Measurements from ENCODE around the gene TIGD4. TPM values are rescaled to one million over a fixed set of nuclear protein-coding genes. Genes with fewer than 3 reads are reported as not detected.

Gene TIGD4
- total RNA-seq, 2 donors from 2014 or later = 0.21 TPM; not detected in 1

- Mint-ChIP-seq H3K9me3 (no peaks in the 10 kb centered on the region), H3K4me3 (no peak overlapping the region), H3K27ac (peak overlapping the region; percentile 39), H3K27me3 (no peaks in the 10 kb centered on the region), H3K36me3 (ENCODE audit: low read depth) (peaks cover 8% of the 10 kb centered on the region), H3K4me1 (peaks cover 12% of the 10 kb centered on the region)
- ATAC-seq (replicated peaks) = no peak
Observed at GRCh38 chr4:152805071-152805650, 25.6 kb upstream of the TIGD4 start.

- ATAC-seq (replicated peaks) = no peak
- Mint-ChIP-seq H3K27ac (no peak overlapping the region), H3K36me3 (ENCODE audit: low read depth) (peaks cover 6% of the 10 kb centered on the region), H3K27me3 (no peaks in the 10 kb centered on the region), H3K9me3 (no peaks in the 10 kb centered on the region), H3K4me1 (peaks cover 12% of the 10 kb centered on the region), H3K4me3 (no peak overlapping the region)
Observed at GRCh38 chr4:152803541-152803940, 24.0 kb upstream of the TIGD4 start.

- Mint-ChIP-seq H3K27me3 (no peaks in the 10 kb centered on the region), H3K4me1 (no peaks in the 10 kb centered on the region), H3K9me3 (no peaks in the 10 kb centered on the region), H3K4me3 (no peak overlapping the region), H3K36me3 (ENCODE audit: low read depth) (no peaks in the 10 kb centered on the region), H3K27ac (no peak overlapping the region)
- ATAC-seq (replicated peaks) = no peak
Observed at GRCh38 chr4:152795891-152796290, 16.4 kb upstream of the TIGD4 start.

GRCh38 chr4:152786627-152787026 is 7.1 kb upstream of the TIGD4 start:
- Mint-ChIP-seq H3K9me3 (no peaks in the 10 kb centered on the region), H3K4me3 (peak overlapping the region; percentile 34), H3K27ac (peak overlapping the region; percentile 26), H3K27me3 (no peaks in the 10 kb centered on the region), H3K4me1 (peaks cover 20% of the 10 kb centered on the region), H3K36me3 (ENCODE audit: low read depth) (no peaks in the 10 kb centered on the region)
- ATAC-seq (replicated peaks) = no peak

- no peaks in the 10 kb centered on the region for H3K36me3 Mint-ChIP-seq (ENCODE audit: low read depth)
- H3K27ac Mint-ChIP-seq = peak overlapping the region; percentile 26
- H3K4me3 Mint-ChIP-seq = peak overlapping the region; percentile 34
- H3K27me3 Mint-ChIP-seq = no peaks in the 10 kb centered on the region
- ATAC-seq (replicated peaks) = no peak
- peaks cover 23% of the 10 kb centered on the region for H3K4me1 Mint-ChIP-seq
- H3K9me3 Mint-ChIP-seq = no peaks in the 10 kb centered on the region
Observed at GRCh38 chr4:152785639-152786615, 6.4 kb upstream of the TIGD4 start.

GRCh38 chr4:152784490-152785350 is 5.2 kb upstream of the TIGD4 start:
- H3K27me3 Mint-ChIP-seq = no peaks in the 10 kb centered on the region
- ATAC-seq (replicated peaks) = no peak
- no peak overlapping the region for H3K27ac Mint-ChIP-seq

GRCh38 chr4:152780267-152780778 is 793 bp upstream of the TIGD4 start:
- Mint-ChIP-seq H3K27me3 (peaks cover 3% of the 10 kb centered on the region), H3K9me3 (no peaks in the 10 kb centered on the region), H3K4me1 (peaks cover 12% of the 10 kb centered on the region), H3K4me3 (peak overlapping the region; percentile 91), H3K27ac (peak overlapping the region; percentile 99), H3K36me3 (ENCODE audit: low read depth) (peaks cover 7% of the 10 kb centered on the region)
- ATAC-seq (replicated peaks) = no peak

More at GRCh38 chr4:152784490-152785350, 5.2 kb upstream of the TIGD4 start:
- Mint-ChIP-seq H3K9me3 (no peaks in the 10 kb centered on the region), H3K36me3 (ENCODE audit: low read depth) (peaks cover 4% of the 10 kb centered on the region), H3K4me3 (no peak overlapping the region), H3K4me1 (peaks cover 26% of the 10 kb centered on the region)

GRCh38 chr4:152778656-152779512 is 646 bp downstream of the TIGD4 start:
- ATAC-seq (replicated peaks) = no peak
- Mint-ChIP-seq H3K4me3 (peak overlapping the region; percentile 91), H3K27me3 (peaks cover 3% of the 10 kb centered on the region), H3K36me3 (ENCODE audit: low read depth) (peaks cover 7% of the 10 kb centered on the region), H3K4me1 (peaks cover 12% of the 10 kb centered on the region), H3K9me3 (no peaks in the 10 kb centered on the region), H3K27ac (peak overlapping the region; percentile 99)

GRCh38 chr4:152777488-152777887 is 2.0 kb downstream of the TIGD4 start:
- H3K27me3 Mint-ChIP-seq = peaks cover 3% of the 10 kb centered on the region
- no peaks in the 10 kb centered on the region for H3K9me3 Mint-ChIP-seq
- peaks cover 7% of the 10 kb centered on the region for H3K36me3 Mint-ChIP-seq (ENCODE audit: low read depth)
- no peak overlapping the region for H3K4me3 Mint-ChIP-seq
- H3K4me1 Mint-ChIP-seq = peaks cover 12% of the 10 kb centered on the region
- no peak overlapping the region for H3K27ac Mint-ChIP-seq
- no peak for ATAC-seq (replicated peaks)

GRCh38 chr4:152776352-152776751 is 3.2 kb downstream of the TIGD4 start:
- Mint-ChIP-seq H3K4me3 (no peak overlapping the region), H3K9me3 (no peaks in the 10 kb centered on the region), H3K27ac (no peak overlapping the region), H3K36me3 (ENCODE audit: low read depth) (peaks cover 7% of the 10 kb centered on the region), H3K4me1 (peaks cover 8% of the 10 kb centered on the region), H3K27me3 (peaks cover 3% of the 10 kb centered on the region)
- no peak for ATAC-seq (replicated peaks)

GRCh38 chr4:152773953-152774352 is 5.6 kb downstream of the TIGD4 start:
- Mint-ChIP-seq H3K9me3 (no peaks in the 10 kb centered on the region), H3K27me3 (peaks cover 3% of the 10 kb centered on the region), H3K36me3 (ENCODE audit: low read depth) (no peaks in the 10 kb centered on the region), H3K27ac (no peak overlapping the region), H3K4me3 (no peak overlapping the region), H3K4me1 (peaks cover 4% of the 10 kb centered on the region)
- no peak for ATAC-seq (replicated peaks)

- Mint-ChIP-seq H3K9me3 (no peaks in the 10 kb centered on the region), H3K4me1 (peaks cover 4% of the 10 kb centered on the region), H3K36me3 (ENCODE audit: low read depth) (no peaks in the 10 kb centered on the region), H3K27ac (no peak overlapping the region), H3K4me3 (no peak overlapping the region), H3K27me3 (peaks cover 3% of the 10 kb centered on the region)
- ATAC-seq (replicated peaks) = no peak
Observed at GRCh38 chr4:152773339-152773738, 6.2 kb downstream of the TIGD4 start.

GRCh38 chr4:152771741-152772533 is 7.6 kb downstream of the TIGD4 start:
- H3K9me3 Mint-ChIP-seq = no peaks in the 10 kb centered on the region
- peak; percentile 31 for ATAC-seq (replicated peaks)
- no peaks in the 10 kb centered on the region for H3K27me3 Mint-ChIP-seq
- H3K27ac Mint-ChIP-seq = no peak overlapping the region
- no peak overlapping the region for H3K4me3 Mint-ChIP-seq
- no peaks in the 10 kb centered on the region for H3K36me3 Mint-ChIP-seq (ENCODE audit: low read depth)
- peaks cover 4% of the 10 kb centered on the region for H3K4me1 Mint-ChIP-seq
